Measurements from ENCODE around the gene PLCL2.

DNA sequence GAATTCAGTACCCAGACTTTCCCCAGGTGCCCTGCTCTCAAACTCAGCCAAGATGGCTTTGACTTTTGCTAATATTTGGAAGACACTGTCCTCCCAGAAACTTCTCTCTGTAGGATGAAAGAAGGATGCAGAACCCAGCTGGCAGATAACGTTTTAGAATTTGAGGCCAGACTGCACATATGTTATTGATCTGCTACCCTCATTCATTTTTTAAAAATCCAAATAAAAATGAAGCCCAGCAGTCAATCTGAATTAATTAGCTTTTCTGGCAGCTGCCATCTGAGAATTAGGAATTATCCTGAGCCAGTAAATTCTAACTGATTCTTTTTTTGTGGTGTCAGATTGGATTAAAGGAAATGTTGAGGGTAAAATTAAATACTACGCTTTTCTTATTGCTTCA is 236.6 kb downstream of the PLCL2 start:
- TF ChIP-seq, protein P1, sequence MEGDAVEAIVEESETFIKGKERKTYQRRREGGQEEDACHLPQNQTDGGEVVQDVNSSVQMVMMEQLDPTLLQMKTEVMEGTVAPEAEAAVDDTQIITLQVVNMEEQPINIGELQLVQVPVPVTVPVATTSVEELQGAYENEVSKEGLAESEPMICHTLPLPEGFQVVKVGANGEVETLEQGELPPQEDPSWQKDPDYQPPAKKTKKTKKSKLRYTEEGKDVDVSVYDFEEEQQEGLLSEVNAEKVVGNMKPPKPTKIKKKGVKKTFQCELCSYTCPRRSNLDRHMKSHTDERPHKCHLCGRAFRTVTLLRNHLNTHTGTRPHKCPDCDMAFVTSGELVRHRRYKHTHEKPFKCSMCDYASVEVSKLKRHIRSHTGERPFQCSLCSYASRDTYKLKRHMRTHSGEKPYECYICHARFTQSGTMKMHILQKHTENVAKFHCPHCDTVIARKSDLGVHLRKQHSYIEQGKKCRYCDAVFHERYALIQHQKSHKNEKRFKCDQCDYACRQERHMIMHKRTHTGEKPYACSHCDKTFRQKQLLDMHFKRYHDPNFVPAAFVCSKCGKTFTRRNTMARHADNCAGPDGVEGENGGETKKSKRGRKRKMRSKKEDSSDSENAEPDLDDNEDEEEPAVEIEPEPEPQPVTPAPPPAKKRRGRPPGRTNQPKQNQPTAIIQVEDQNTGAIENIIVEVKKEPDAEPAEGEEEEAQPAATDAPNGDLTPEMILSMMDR (IDR thresholded peaks at IDR 0.05): no peak
- no peak for TF ChIP-seq POLR2A (IDR thresholded peaks at IDR 0.05)
